HG02870 (cell line): ENCODE results near the gene ZBTB47.

Source experiments
- ATAC-seq: cut with Tn5 transposase; IDR thresholded peaks from one replicate; pipeline ENCODE4 v1.9.1; 2021; ENCODE audit warnings: mild to moderate bottlenecking, moderate library complexity; ENCODE audit not compliant: unreplicated experiment

ZBTB47 gene

GRCh38 chr3:42684632-42685362 lies 31.3 kb downstream of the ZBTB47 start:
- no peak for ATAC-seq

GRCh38 chr3:42685363-42685881 lies 31.9 kb downstream of the ZBTB47 start, which contains the start of gene KLHL40:
Gene KLHL40, plus strand, starts transcription at chr3:42685537. Its CDS starts 82 bp downstream, at chr3:42685619.
- ATAC-seq = no peak

GRCh38 chr3:42685891-42686820 lies 32.7 kb downstream of the ZBTB47 start:
- ATAC-seq = no peak

- no peak for ATAC-seq
Observed at GRCh38 chr3:42686832-42687650, 33.5 kb downstream of the ZBTB47 start.

GRCh38 chr3:42688016-42688415 lies 34.5 kb downstream of the ZBTB47 start:
- no peak for ATAC-seq

GRCh38 chr3:42688487-42689420 lies 35.3 kb downstream of the ZBTB47 start:
- ATAC-seq = no peak

- ATAC-seq = no peak
Observed at GRCh38 chr3:42689421-42690014, 36.0 kb downstream of the ZBTB47 start.

- no peak for ATAC-seq
Observed at GRCh38 chr3:42690191-42690590, 36.7 kb downstream of the ZBTB47 start.

- ATAC-seq = no peak
Observed at GRCh38 chr3:42690766-42691680, 37.5 kb downstream of the ZBTB47 start.

- ATAC-seq = no peak
Observed at GRCh38 chr3:42691816-42692666, 38.5 kb downstream of the ZBTB47 start.

- no peak for ATAC-seq
Observed at GRCh38 chr3:42692667-42693529, 39.4 kb downstream of the ZBTB47 start.

GRCh38 chr3:42693530-42693930 lies 40.0 kb downstream of the ZBTB47 start:
- ATAC-seq = no peak

- no peak for ATAC-seq
Observed at GRCh38 chr3:42694366-42694765, 40.9 kb downstream of the ZBTB47 start.

GRCh38 chr3:42696356-42697288 lies 43.1 kb downstream of the ZBTB47 start:
- no peak for ATAC-seq

- no peak for ATAC-seq
Observed at GRCh38 chr3:42697289-42698051, 44.0 kb downstream of the ZBTB47 start.
